ENCODE data around the gene FBXW5.

The FBXW5 gene

DNA sequence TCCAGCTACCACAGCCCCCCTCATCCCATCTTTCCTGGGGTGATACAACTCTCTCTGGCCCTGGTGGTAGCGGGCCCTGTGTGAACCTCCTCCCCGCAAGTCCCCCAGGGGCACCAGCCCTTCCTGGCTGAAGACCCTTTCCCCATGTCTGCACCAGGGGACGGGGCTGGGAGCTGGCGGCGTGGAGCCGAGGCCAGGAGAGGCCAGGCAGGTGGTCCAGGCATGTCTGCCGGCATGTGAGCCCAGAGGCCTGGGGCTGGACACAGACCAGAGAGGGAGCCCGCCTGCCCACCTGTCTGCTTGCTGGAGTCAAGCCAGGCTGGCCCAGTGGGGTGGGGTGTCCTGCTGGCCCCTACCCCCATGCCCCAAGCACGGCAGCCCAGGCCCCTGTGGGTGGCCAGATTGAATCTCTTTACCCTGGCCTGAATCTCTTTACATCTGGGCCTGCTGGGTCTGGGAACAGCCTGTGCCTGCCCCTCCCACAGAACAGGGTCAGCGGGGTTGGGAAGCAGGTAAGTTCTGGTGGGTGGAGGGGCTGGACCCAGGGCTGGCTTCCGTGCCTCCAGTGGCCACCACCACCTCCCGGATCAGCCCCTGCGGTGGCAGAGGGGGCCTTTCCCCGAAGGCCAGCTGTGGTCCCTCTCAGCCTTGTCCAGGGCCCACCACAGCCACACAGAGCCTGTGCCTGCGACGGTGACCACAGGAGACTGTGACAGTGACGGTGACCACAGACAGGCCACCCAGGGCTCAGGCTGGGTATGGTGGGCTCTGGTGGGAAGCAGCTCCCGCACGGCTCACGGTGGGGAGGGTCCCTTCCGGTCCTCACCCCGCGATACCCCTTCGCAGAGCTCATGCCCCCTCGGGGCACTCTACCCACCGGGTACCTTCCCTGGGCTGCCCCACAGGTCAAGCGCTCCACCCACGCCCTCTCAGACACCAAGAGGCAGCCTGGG, 14.6 kb upstream of the FBXW5 start:
- Mint-ChIP-seq H3K4me1 (peaks cover 66% of the 10 kb centered on the region), H3K4me3 (no peak overlapping the region), H3K9me3 (peaks cover 5% of the 10 kb centered on the region), H3K36me3 (no peaks in the 10 kb centered on the region), H3K27ac (peak overlapping the region; percentile 84)
- no peak for ATAC-seq
- DNase-seq (ENCODE audit: low spot score in 2 of 2), result no peak

DNA sequence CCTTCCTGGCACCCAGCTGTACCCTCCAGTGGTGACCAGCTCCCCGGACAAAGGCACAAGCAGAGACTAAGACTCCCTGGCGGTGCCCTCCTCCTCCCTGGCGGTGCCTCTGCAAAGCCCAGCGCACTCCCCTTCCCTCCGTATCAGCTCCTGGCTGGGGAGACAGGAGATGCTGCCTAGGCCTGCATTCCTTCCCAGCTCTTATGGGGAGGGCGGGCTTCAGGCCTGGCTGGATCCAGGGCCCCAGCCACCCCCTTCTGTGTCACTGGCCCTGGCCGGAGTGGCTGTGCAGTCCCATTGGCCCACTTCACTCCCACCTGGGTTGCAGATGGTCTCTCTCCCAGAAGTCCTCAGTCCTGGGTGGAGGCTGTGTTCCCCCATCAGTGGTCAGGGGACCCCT, 13.9 kb upstream of the FBXW5 start:
- Mint-ChIP-seq H3K4me3 (no peak overlapping the region), H3K36me3 (no peaks in the 10 kb centered on the region), H3K9me3 (peaks cover 5% of the 10 kb centered on the region), H3K27ac (peak overlapping the region; percentile 43), H3K4me1 (peaks cover 65% of the 10 kb centered on the region)
- no peak for DNase-seq (ENCODE audit: low spot score in 2 of 2)
- no peak for ATAC-seq

DNA sequence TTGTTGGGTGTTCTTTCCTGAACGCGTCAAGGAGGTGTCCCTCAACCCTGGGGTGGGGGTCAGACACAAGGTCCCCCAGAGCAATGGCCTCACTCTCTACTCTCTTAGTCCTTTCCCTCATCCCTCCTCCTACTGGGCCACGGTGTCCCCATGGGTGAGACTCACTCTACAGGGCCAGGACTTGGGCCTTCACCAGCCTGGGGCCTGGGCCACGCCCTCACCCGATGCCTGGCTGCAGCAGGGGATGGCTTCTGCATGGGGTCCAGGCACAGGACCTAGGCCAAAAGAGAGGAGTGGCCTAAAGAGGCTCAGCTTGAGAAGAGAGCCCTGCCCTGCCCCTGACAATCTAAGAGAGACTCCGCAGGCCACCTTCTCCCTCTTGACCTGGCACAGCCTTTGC, 13.4 kb upstream of the FBXW5 start:
- DNase-seq (ENCODE audit: low spot score in 2 of 2) (no peak), ATAC-seq (no peak)
- H3K9me3 Mint-ChIP-seq, result peaks cover 5% of the 10 kb centered on the region
- H3K27ac Mint-ChIP-seq, result peak overlapping the region; percentile 43
- H3K36me3 Mint-ChIP-seq, result no peaks in the 10 kb centered on the region
- H3K4me3 Mint-ChIP-seq, result no peak overlapping the region
- H3K4me1 Mint-ChIP-seq, result peaks cover 59% of the 10 kb centered on the region

DNA sequence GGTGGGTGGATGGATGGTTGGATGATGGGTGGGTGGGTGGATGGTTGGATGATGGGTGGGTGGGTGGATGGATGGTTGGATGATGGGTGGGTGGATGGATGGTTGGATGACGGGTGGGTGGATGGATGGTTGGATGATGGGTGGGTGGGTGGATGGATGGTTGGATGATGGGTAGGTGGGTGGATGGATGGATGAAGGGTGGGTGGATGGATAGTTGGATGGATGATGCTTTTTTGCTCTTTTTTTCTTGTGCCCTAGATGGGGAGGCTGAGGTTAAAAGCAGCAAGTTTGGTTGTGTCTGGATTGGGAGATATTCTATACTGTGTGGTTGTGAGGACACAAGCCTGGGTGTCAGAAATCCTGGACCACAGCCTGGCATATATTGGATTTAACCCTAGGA, 12.9 kb upstream of the FBXW5 start:
- DNase-seq (ENCODE audit: low spot score in 2 of 2) (no peak), ATAC-seq (no peak)
- Mint-ChIP-seq H3K4me1 (peaks cover 55% of the 10 kb centered on the region), H3K36me3 (no peaks in the 10 kb centered on the region), H3K27ac (no peak overlapping the region), H3K4me3 (no peak overlapping the region), H3K9me3 (peaks cover 5% of the 10 kb centered on the region)

DNA sequence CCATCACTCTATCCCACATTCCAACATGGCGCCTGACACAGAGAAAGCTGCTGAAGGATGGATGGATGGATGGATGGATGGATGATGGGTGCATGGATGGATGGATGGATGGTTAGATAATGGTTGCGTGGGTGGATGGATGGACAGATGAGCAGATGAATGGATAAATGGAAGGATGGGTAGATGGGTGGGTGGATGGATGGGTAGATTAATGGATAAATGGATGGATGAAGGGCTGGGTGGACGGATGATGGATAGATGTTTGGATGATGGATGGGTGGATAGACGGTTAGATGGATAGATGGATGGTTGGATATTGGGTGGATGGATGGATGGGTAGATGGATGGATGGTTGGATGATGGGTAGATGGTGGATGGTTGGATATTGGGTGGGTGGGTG, 12.1 kb upstream of the FBXW5 start:
- Mint-ChIP-seq H3K27ac (no peak overlapping the region), H3K4me1 (peaks cover 55% of the 10 kb centered on the region), H3K9me3 (peaks cover 5% of the 10 kb centered on the region), H3K36me3 (no peaks in the 10 kb centered on the region), H3K4me3 (no peak overlapping the region)
- no peak for DNase-seq (ENCODE audit: low spot score in 2 of 2)
- no peak for ATAC-seq

DNA sequence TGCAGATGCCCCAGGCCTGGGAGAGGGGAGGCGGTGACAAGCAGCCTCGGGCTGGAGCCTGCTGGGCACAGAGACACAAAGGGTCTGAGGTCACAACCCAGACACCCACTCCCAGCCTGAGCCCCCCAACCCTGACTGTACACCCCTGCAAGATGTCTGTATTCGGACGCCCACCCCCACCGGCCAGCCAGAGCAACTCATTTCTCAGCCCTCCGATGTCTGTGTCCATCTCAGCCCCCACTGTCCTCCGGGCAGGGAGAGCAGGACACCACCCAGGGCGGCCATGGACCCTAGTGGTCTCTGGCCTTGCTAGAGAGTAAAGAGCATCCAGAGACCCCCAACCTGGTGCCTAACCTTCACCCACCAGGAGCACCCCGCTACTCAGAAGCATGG, 11.4 kb upstream of the FBXW5 start:
- ATAC-seq (no peak), DNase-seq (ENCODE audit: low spot score in 2 of 2) (no peak)
- no peak overlapping the region for H3K27ac Mint-ChIP-seq
- H3K9me3 Mint-ChIP-seq, result peaks cover 5% of the 10 kb centered on the region
- no peak overlapping the region for H3K4me3 Mint-ChIP-seq
- no peaks in the 10 kb centered on the region for H3K36me3 Mint-ChIP-seq
- peaks cover 54% of the 10 kb centered on the region for H3K4me1 Mint-ChIP-seq

DNA sequence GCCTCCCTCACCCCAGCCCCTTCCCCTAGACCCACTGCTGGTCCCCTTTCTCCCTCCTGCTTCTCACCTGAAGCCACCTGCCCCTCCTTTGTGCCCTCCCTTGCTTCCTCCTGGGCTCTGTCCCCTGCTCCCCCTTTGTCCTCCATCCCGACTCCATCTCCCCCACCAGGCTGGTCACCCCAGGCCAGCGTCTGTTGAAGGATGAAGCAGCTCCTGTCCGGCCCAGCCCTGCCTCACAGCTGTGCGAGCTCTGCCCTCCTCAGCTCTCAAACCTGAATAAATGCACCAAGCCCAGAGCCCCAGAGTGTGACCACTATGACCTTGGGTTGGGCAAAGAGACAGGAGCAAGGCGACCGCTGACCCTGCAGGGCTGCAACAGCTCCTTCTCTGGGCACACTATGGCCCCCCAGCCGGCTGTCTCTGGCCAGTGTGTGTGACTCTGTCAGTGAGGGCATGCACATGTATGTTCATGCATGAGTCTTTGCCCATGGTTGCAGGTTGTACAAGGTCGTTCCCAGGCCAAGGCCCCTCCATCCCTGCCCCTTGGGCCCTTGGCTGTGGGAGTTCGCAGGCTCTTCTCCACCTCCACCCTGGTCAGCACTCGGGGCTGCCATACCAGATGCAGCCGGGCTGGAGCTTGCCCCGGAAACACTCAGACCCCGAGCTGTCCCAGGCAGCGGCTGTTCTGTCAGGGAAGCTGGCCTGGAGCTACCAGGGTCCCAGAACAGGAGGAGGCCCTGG, 10.8 kb upstream of the FBXW5 start:
- ATAC-seq (no peak), DNase-seq (ENCODE audit: low spot score in 2 of 2) (no peak)
- H3K9me3 Mint-ChIP-seq, result peaks cover 5% of the 10 kb centered on the region
- H3K36me3 Mint-ChIP-seq, result no peaks in the 10 kb centered on the region
- H3K4me1 Mint-ChIP-seq, result peaks cover 49% of the 10 kb centered on the region
- no peak overlapping the region for H3K27ac Mint-ChIP-seq
- no peak overlapping the region for H3K4me3 Mint-ChIP-seq

DNA sequence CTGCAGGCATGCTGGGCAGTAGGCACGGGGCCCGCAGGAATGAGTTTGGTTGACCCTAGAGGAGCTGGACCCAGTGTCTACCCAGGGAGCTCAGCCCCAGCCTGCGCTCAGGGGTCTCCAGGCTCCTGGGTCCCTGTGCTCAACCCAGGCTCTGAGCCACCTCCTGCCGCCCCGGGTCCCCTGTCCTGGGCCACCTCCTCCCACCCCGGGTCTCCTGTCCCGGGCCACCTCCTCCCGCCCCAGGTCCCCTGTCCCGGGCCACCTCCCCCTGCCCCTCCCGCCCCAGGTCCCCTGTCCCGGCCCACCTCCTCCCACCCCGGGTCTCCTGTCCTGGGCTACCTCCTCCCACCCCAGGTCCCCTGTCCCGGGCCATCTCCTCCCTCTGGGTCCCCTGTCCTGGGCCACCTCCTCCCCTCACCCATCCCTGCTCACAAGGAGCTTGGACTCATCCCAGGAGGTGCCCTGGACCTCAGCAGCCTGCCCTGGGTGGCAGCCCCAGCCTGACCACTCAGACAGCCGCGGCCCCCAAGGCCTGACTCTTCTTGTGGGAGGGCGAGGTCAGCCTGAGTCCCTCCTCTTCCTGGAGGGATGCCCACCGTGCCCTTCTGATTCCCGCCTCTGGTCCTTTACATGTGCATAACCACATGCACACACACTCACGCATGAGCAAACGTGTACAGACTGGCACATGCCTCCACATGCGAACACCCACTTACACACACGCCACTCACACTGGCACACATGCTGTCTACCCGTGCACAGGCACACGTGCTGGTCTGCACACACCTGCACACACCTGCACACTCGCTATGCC, 9.9 kb upstream of the FBXW5 start:
- Mint-ChIP-seq H3K4me1 (peaks cover 48% of the 10 kb centered on the region), H3K9me3 (peaks cover 5% of the 10 kb centered on the region), H3K36me3 (no peaks in the 10 kb centered on the region), H3K4me3 (no peak overlapping the region), H3K27ac (no peak overlapping the region)
- no peak for DNase-seq (ENCODE audit: low spot score in 2 of 2)
- no peak for ATAC-seq

DNA sequence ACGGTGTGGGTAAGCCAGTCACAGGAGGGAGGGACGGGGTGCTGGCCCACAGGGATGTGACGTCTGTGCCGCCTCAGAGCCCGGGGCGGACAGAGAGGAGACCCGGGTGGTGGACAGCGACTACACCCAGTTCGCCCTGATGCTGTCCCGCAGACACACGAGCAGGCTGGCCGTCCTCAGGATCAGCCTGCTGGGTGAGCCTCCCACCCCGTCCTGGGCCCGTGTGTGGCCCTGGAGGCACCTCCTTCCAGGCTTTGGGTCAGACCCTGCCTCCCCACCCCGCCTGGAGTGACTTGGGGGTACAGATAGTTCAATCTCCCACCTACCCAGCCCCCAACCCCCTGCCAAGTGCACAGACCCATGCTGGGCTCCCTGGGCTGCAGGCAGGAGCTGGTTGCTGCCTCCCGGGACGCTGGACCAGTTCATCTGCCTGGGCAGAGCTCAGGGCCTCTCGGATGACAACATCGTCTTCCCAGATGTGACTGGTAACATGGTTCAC, 9.3 kb upstream of the FBXW5 start:
- no peak for DNase-seq (ENCODE audit: low spot score in 2 of 2)
- ATAC-seq, result no peak
- Mint-ChIP-seq H3K4me1 (peaks cover 41% of the 10 kb centered on the region), H3K36me3 (no peaks in the 10 kb centered on the region), H3K4me3 (no peak overlapping the region), H3K9me3 (peaks cover 5% of the 10 kb centered on the region), H3K27ac (no peak overlapping the region)

DNA sequence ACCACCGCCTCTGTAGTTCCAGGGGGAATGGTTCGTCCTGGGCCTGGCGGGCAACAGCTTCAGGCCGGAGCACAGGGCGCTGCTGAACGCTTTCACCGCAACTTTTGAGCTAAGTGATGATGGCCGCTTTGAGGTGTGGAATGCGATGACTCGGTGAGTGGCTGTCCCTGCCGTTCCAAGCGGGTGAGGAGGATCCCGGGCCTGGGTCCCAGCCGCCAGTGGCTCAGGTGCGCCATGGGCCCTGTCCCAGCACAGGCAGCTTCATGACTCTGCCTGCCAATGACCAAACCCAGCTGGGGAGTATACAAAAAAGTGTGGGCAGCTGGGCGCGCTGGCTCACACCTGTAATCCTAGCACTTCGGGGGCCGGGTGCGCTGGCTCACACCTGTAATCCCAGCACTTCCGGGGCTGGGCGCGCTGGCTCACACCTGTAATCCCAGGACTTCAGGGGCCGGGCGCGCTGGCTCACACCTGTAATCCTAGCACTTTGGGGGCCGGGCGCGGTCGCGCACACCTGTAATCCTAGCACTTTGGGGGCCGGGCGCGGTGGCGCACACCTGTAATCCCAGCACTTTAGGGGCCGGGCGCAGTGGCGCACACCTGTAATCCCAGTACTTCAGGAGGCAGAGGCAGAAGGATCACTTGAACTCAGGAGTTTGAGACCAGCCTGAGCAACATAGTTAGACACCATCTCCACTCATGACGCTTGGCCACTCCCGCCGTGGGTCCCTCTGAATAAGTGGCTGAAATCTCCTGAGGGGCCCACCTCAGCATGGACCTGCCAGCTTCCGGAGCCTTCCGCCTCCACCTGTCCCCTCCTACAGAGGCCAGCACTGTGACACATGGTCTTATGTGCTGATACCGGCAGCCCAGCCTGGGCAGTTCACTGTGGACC, 8.6 kb upstream of the FBXW5 start:
- Mint-ChIP-seq H3K36me3 (no peaks in the 10 kb centered on the region), H3K4me3 (no peak overlapping the region), H3K4me1 (peaks cover 34% of the 10 kb centered on the region), H3K27ac (no peak overlapping the region), H3K9me3 (peaks cover 5% of the 10 kb centered on the region)
- no peak for DNase-seq (ENCODE audit: low spot score in 2 of 2)
- ATAC-seq, result no peak

DNA sequence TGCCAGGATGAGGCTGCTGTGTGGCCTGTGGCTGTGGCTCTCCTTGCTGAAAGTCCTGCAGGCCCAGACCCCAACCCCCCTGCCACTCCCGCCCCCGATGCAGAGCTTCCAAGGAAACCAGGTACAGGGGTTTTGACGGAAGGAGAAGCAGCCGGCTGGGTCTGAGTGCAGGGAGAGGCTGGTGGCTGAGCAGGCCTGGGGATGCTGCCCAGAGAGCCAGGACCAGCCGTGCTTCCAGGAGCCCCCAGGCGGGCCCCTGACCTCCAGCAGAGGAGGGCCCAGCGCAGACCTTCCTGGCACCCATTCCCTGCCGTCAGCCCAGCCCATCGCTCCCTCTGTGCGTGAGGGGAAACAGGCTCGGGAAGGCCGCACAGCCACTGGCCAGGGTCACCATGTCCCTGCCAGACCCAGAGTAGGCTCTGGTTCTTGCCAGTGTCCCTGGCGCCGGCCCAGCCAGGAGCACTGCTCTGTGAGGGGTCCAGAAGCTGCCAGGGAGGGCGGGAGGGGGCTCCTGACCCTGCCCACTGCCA, 7.8 kb upstream of the FBXW5 start:
- Mint-ChIP-seq H3K4me3 (no peak overlapping the region), H3K4me1 (peaks cover 28% of the 10 kb centered on the region), H3K36me3 (no peaks in the 10 kb centered on the region), H3K9me3 (peaks cover 5% of the 10 kb centered on the region), H3K27ac (no peak overlapping the region)
- DNase-seq (ENCODE audit: low spot score in 2 of 2) (no peak), ATAC-seq (no peak)

DNA sequence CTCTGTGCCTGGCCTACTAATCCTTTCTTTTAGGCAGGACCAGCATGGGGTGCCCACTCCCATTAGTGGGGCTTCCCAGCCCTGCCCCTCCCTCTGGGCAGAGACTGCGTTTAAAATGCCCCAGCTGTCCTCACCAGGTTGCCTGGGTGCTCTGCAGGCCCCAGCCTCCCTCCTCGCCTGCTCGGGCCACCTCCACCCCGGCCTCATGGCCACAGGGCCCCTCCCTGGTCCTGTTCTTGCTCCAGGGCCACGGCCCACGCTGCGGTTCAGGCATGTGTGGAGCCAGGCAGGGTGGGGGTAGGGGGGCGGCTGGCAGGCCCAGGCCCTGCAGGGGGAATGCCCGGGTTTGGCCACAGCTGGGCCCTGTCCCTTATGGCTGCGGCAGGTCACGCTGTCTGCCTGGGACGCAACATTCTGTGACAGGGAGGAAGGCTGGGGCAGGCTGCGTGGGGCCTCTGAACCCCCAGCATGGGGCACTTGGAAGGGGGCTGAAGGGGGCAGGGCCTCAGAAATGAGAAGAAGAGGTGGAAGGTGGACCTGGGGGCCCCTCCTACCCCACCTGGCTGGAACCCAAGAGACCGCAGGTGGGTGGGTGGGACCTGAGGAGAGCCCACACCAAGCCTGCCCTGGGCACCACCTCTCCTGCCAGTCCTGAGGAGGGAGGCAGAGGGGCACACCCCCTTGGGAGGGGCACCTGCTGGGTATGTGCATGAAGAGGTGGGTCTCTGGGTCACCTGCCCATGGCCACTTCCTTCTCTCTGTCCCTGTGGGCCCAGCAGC, 7.2 kb upstream of the FBXW5 start, which contains the start of gene LCN12:
Gene LCN12, plus strand, starts transcription at position 733 of the 780 bp plus-strand sequence. CDS start 55 bp downstream, outside the sequence.
- Mint-ChIP-seq H3K36me3 (no peaks in the 10 kb centered on the region), H3K4me1 (peaks cover 25% of the 10 kb centered on the region), H3K4me3 (peak within 1 kb of the TSS; percentile 76), H3K27ac (no peak within 1 kb of the TSS), H3K9me3 (peaks cover 3% of the 10 kb centered on the region)
- DNase-seq (ENCODE audit: low spot score in 2 of 2), result no peak
- ATAC-seq, result no peak

DNA sequence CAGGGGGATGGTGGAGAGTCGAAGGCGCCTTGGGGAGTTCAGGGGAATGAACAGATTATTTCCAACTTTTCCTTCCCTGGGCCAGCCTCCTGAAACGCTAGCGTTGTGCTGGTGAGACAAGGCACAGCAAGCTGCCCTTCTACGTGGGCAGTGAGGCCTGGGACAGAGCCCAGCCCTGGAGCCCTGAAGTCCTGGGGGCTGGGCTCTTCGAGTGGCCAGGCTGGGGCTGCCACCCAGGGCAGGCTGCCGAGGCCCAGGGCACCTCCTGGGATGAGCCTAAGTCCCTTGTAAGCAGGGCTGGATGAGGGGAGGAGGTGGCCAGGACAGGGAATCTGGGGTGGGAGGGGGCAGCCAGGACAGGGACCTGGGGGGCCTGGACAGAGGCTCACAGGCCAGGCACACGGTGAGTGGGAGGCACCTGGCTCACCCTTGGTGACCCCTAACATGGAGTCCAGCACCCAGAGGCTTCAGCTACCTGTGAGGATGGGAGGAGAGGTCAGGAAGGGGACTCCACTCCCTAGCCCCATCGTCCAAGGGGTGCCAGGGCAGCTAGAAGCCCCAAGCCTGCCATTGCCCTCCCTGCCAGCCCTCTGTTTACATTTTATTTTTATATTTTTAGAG, 6.2 kb upstream of the FBXW5 start:
- ATAC-seq (no peak), DNase-seq (ENCODE audit: low spot score in 2 of 2) (no peak)
- peak overlapping the region; percentile 76 for H3K4me3 Mint-ChIP-seq
- H3K9me3 Mint-ChIP-seq, result no peaks in the 10 kb centered on the region
- H3K36me3 Mint-ChIP-seq, result no peaks in the 10 kb centered on the region
- peaks cover 18% of the 10 kb centered on the region for H3K4me1 Mint-ChIP-seq
- peak overlapping the region; percentile 92 for H3K27ac Mint-ChIP-seq
